GM12878 (cell line): Measurements from ENCODE around the gene PDLIM5. TPM values are rescaled to one million over a fixed set of nuclear protein-coding genes. Genes with fewer than 3 reads are reported as not detected.

ENCODE experiments used
- ATAC-seq: fragments of 200-7000 bp; cut with Tn5 transposase; 3 replicates; pipeline ENCODE4 v1.9.1; 2020; ENCODE audit warnings: mild to moderate bottlenecking, moderate library complexity
- BruUV-seq: library from RNA; stranded (reverse); fragments of 400-500 nt; replicated peaks from 2 replicates; lab custom pipeline; 2021; lab: Mats Ljungman, UMichigan
- CTCF ChIA-PET: fragments of 300-600 bp; sonication (Branson Sonifier 250); formaldehyde crosslinking; extraction: SDS; loops from one replicate; lab custom pipeline; 2021; ENCODE audit warnings: inconsistent platforms; lab: Yijun Ruan, JAX
- POLR2A ChIA-PET: fragments of 350-600 bp; formaldehyde crosslinking; extraction: SDS; loops from one replicate; lab custom pipeline; 2021; ENCODE audit warnings: inconsistent platforms; lab: Charles Lee
- RAD21 ChIA-PET: fragments of 300-600 bp; sonication (Branson Sonifier 250); formaldehyde crosslinking; loops from one replicate; lab custom pipeline; 2023; ENCODE audit warnings: antibody characterized with exemption; ENCODE audit not compliant: unreplicated experiment; lab: Charles Lee
- SMC1A ChIA-PET: fragments of 300-600 bp; sonication (Branson Sonifier 250); formaldehyde crosslinking; loops from one replicate; lab custom pipeline; 2023; ENCODE audit not compliant: unreplicated experiment, uncharacterized antibody; lab: Charles Lee
- DNase-seq: peaks from one replicate; pipeline ENCODE4 v3.0.0-alpha.2; 2011; ENCODE audit warnings: low read depth, low spot score
- FAIRE-seq: peaks from 3 replicates; lab custom pipeline; 2011; peaks lifted over from hg19 to GRCh38; lab: Jason Lieb, UNC
- H2AFZ ChIP-seq: 2 replicates; pipeline ENCODE4 v1.6.0; 2011; ENCODE audit warnings: low read depth, low read length, control low read depth; ENCODE audit not compliant: control insufficient read depth
- H3K27ac ChIP-seq: 2 replicates; pipeline ENCODE4 v1.5.1; 2011; ENCODE audit warnings: control low read depth; ENCODE audit not compliant: control insufficient read depth, insufficient read depth
- H3K27me3 ChIP-seq, 2 experiments: replicated peaks in 1 of 2; 2 replicates each; pipeline versions ENCODE4 v1.6.0 to v1.6.1; 2011; ENCODE audit warnings: low read length in 1 of 2; ENCODE audit not compliant: control insufficient read depth in 2 of 2, insufficient read depth in 2 of 2
- H3K36me3 ChIP-seq, 2 experiments: 2 replicates each; pipeline ENCODE4 v1.5.1; 2011; ENCODE audit warnings: low read length in 1 of 2; ENCODE audit not compliant: control insufficient read depth in 2 of 2, insufficient read depth in 2 of 2
- H3K4me1 ChIP-seq: 2 replicates; pipeline ENCODE4 v1.6.1; 2011; ENCODE audit warnings: mild to moderate bottlenecking, low read length, moderate library complexity, mixed read lengths; ENCODE audit not compliant: control insufficient read depth, insufficient read depth
- H3K4me2 ChIP-seq: 2 replicates; pipeline ENCODE4 v1.6.0; 2011; ENCODE audit warnings: control low read depth; ENCODE audit not compliant: control insufficient read depth, insufficient read depth
- H3K4me3 ChIP-seq: fragments of 200-600 bp; sonication (generic); 2 replicates; pipeline ENCODE4 v1.5.1; 2016
- H3K79me2 ChIP-seq: 2 replicates; pipeline ENCODE4 v1.6.0; 2011; ENCODE audit warnings: low read length; ENCODE audit not compliant: control insufficient read depth, insufficient read depth
- H3K9ac ChIP-seq: 2 replicates; pipeline ENCODE4 v1.8.0; 2011; ENCODE audit warnings: low read length, control low read depth, mixed read lengths; ENCODE audit not compliant: control insufficient read depth, insufficient read depth
- H3K9me3 ChIP-seq: replicated peaks from 3 replicates; pipeline ENCODE4 v1.5.1; 2011; ENCODE audit warnings: mild to moderate bottlenecking, low read length; ENCODE audit not compliant: control insufficient read depth, insufficient read depth
- H4K20me1 ChIP-seq: 2 replicates; pipeline ENCODE4 v1.6.0; 2011; ENCODE audit not compliant: control insufficient read depth, insufficient read depth
- BCL3 ChIP-seq: IDR thresholded peaks from 2 replicates; pipeline ENCODE4 v1.6.1; 2011; ENCODE audit warnings: borderline replicate concordance, low read depth, mild to moderate bottlenecking, moderate library complexity, low read length; ENCODE audit not compliant: insufficient read depth, poor library complexity, severe bottlenecking
- FOXK2 ChIP-seq: fragments of 450-650 bp; IDR thresholded peaks from 2 replicates; pipeline ENCODE4 v1.6.1; 2017; ENCODE audit warnings: mild to moderate bottlenecking, moderate library complexity
- MEF2A ChIP-seq: IDR thresholded peaks from 2 replicates; pipeline ENCODE4 v1.6.1; 2011; ENCODE audit warnings: low read depth, mild to moderate bottlenecking, low read length, moderate library complexity; ENCODE audit not compliant: insufficient read depth
- NFIC ChIP-seq: IDR thresholded peaks from 2 replicates; pipeline ENCODE4 v1.6.1; 2012; ENCODE audit warnings: low read depth, mild to moderate bottlenecking, inconsistent platforms, low read length, moderate library complexity
- NR2C2 ChIP-seq: IDR thresholded peaks from 2 replicates; pipeline ENCODE4 v1.6.1; 2011; ENCODE audit warnings: borderline replicate concordance, low read depth; ENCODE audit not compliant: control insufficient read depth, insufficient read length
- PBX3 ChIP-seq: IDR thresholded peaks from 2 replicates; pipeline ENCODE4 v1.6.1; 2011; ENCODE audit warnings: mild to moderate bottlenecking, low read depth, low read length, moderate library complexity; ENCODE audit not compliant: insufficient replicate concordance
- ZNF207 ChIP-seq: fragments of 450-650 bp; IDR thresholded peaks from 2 replicates; pipeline ENCODE4 v1.6.1; 2014; ENCODE audit warnings: antibody characterized with exemption, mild to moderate bottlenecking, borderline replicate concordance
- ZNF217 ChIP-seq: fragments of 450-650 bp; IDR thresholded peaks from 2 replicates; pipeline ENCODE4 v1.6.1; 2017; ENCODE audit warnings: antibody characterized with exemption, mild to moderate bottlenecking
- ZZZ3 ChIP-seq: IDR thresholded peaks from 2 replicates; pipeline ENCODE4 v1.6.1; 2011; ENCODE audit warnings: low read depth; ENCODE audit not compliant: control insufficient read depth, insufficient read length
- WGBS: methylation state at CpG from one replicate; pipeline ENCODE4 v1.1.6; 2016; ENCODE audit warnings: low lambda C conversion rate; ENCODE audit not compliant: insufficient replicate concordance, insufficient coverage; ENCODE audit errors: missing lambda C conversion rate; 5-methylcytosine and 5-hydroxymethylcytosine counted together
- in situ Hi-C: fragments of 300-500 bp; cut with MboI; formaldehyde crosslinking; loops from 9 replicates; pipeline ENCODE4 v1.14.3; 2018; ENCODE audit warnings: mixed read lengths
- intact Hi-C: fragments of 100-400 bp; cut with micrococcal nuclease; formaldehyde crosslinking; loops from one replicate; pipeline ENCODE4 v1.14.2; 2022; ENCODE audit not compliant: unreplicated experiment
- polyA plus RNA-seq, 11 experiments: library from polyadenylated mRNA; depleted of rRNA in 4 of 11; unstranded in 6 of 11; stranded (reverse) in 5 of 11; fragments of >200 nt; fragmentation: Nextera tagmentation in 4 of 11; fragmentation: Illumina TruSeq in 1 of 11; extraction: Ambion mirVana in 4 of 11; extraction: Trizol in 1 of 11; gene quantifications; 1 replicate in 1 of 11; 2 replicates in 10 of 11; pipeline versions ENCODE4 v1.2.1 to v1.2.3, GENCODE V29; 2011 to 2016; ENCODE audit warnings: inconsistent platforms in 2 of 11, missing spikeins in 2 of 11, low read depth in 1 of 11
- total RNA-seq, 4 experiments: library from RNA; depleted of rRNA in 3 of 4; stranded (reverse); fragments of >200 nt in 3 of 4; fragmentation: Illumina TruSeq in 1 of 4; extraction: Trizol in 1 of 4; gene quantifications; 2 replicates each; pipeline versions ENCODE4 v1.2.1 to v1.2.3, GENCODE V29; 2013 to 2021

PDLIM5 gene
- total and polyA plus RNA-seq, 10 of the 15 experiments (the other 5 are each of a cell fraction or from before 2014, with no cell fraction given) = 10.0 to 52.9 (median 20.7) TPM

- POLR2A ChIA-PET = no interaction called here
- RAD21 ChIA-PET = no interaction called here
- no peak for TF ChIP-seq FOXK2
- no peak for TF ChIP-seq NFIC
- TF ChIP-seq MEF2A = no peak
- no peak for TF ChIP-seq ZZZ3
- Histone ChIP-seq H3K4me2 (no peak overlapping the region), H2AFZ (no peak overlapping the region), H3K4me1 (no peaks in the 10 kb centered on the region), H3K9ac (no peak overlapping the region), H3K27ac (no peak overlapping the region), H3K4me3 (no peak overlapping the region), H3K79me2 (no peaks in the 10 kb centered on the region), H4K20me1 (no peaks in the 10 kb centered on the region), H3K9me3 (no peaks in the 10 kb centered on the region), H3K36me3 (no peaks in the 10 kb centered on the region), H3K27me3 (no peaks in the 10 kb centered on the region)
- in situ Hi-C loops (no loop called here), intact Hi-C loops (no loop called here)
- ATAC-seq = no peak
- CTCF ChIA-PET = no interaction called here
- no TSS peak for BruUV-seq
- SMC1A ChIA-PET = no interaction called here
- FAIRE-seq = no peak
- DNase-seq = no peak
Observed at GRCh38 chr4:94678896-94679295, 227.2 kb downstream of the PDLIM5 start.

- 39% methylated on average over 10 of the region's 10 CpGs for WGBS
- ChIA-PET CTCF (no interaction called here), SMC1A (interaction anchor here (1.6 kb wide), 1 partner anchor 12 kb away, joined by 4 read pairs; no protein-coding TSS in a partner anchor), POLR2A (no interaction called here), RAD21 (no interaction called here)
- no peak overlapping the region for H3K9ac ChIP-seq
- H2AFZ ChIP-seq = no peak overlapping the region
- FAIRE-seq (no peak), DNase-seq (no peak), ATAC-seq (no peak)
- no TSS peak for BruUV-seq
- in situ Hi-C loops = no loop called here
- no peaks in the 10 kb centered on the region for H3K4me1 ChIP-seq
- H4K20me1 ChIP-seq = no peaks in the 10 kb centered on the region
- no peak overlapping the region for H3K4me2 ChIP-seq
- H3K79me2 ChIP-seq = no peaks in the 10 kb centered on the region
- no peak for TF ChIP-seq NR2C2
- no peak for TF ChIP-seq ZNF207
- no peak for TF ChIP-seq PBX3
- TF ChIP-seq BCL3 = no peak
- TF ChIP-seq ZNF217 = no peak
- H3K36me3 ChIP-seq = no peaks in the 10 kb centered on the region
- intact Hi-C loops = no loop called here
- no peak overlapping the region for H3K27ac ChIP-seq
- no peaks in the 10 kb centered on the region for H3K27me3 ChIP-seq
- no peaks in the 10 kb centered on the region for H3K9me3 ChIP-seq
- H3K4me3 ChIP-seq = no peak overlapping the region
Observed at GRCh38 chr4:94680176-94680862, 228.6 kb downstream of the PDLIM5 start.
